ENCODE results near the gene ERBB2. TPM values are rescaled to one million over a fixed set of nuclear protein-coding genes. Genes with fewer than 3 reads are reported as not detected.

Gene ERBB2
- total and polyA plus RNA-seq, 4 donors = 32.2 to 130 (median 79.5) TPM

DNA sequence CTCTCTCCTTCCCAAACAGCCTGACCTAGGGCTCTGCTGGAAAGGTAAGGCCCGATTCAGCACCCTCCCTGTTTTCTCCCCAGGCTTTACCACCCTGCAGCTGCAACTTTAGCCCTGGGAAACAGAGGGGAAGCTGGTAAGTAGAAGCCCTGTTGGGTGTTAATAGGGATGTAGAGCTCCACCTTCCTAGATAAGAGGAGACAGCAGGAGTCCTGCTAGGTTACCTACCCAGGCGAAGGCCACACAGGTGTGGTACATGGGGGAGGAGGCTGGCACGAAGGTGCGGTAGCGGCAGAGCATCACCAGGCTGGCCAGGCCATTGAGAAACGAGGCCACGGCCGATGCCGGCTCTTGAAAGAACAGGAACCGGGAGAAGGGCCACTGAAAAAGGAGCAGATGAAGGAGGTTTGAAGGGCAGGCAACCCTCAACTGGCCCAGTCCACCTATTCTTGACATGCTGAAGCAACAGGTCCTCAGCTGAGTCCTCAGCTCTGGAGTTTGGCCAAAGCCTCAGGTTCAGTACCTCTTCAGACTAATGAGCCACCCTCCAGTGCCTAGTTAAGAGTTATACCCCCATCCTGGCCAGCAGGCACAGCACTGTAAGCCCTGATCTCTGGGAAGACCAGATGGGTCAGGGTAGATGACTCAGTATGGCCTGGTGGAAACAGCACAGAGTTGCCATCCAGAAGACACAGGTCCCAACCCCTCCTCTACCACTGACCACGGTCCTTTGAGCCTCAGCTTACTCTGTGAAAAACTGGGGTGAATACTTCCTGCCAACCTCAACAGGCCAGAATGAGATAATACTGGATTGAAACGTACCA is 15.3 kb upstream of the ERBB2 start:
- TF ChIP-seq, protein P1, sequence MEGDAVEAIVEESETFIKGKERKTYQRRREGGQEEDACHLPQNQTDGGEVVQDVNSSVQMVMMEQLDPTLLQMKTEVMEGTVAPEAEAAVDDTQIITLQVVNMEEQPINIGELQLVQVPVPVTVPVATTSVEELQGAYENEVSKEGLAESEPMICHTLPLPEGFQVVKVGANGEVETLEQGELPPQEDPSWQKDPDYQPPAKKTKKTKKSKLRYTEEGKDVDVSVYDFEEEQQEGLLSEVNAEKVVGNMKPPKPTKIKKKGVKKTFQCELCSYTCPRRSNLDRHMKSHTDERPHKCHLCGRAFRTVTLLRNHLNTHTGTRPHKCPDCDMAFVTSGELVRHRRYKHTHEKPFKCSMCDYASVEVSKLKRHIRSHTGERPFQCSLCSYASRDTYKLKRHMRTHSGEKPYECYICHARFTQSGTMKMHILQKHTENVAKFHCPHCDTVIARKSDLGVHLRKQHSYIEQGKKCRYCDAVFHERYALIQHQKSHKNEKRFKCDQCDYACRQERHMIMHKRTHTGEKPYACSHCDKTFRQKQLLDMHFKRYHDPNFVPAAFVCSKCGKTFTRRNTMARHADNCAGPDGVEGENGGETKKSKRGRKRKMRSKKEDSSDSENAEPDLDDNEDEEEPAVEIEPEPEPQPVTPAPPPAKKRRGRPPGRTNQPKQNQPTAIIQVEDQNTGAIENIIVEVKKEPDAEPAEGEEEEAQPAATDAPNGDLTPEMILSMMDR (IDR thresholded peaks at IDR 0.05; ENCODE audit: control extremely low read depth, extremely low read depth) = no peak
- H3K9ac ChIP-seq (ENCODE audit: insufficient read depth in 1 of 2, low read length in 2 of 2) = no peak overlapping the region
- DNase-seq (no peak), ATAC-seq (ENCODE audit: insufficient read depth, low FRiP score) (no peak)
- H3K27me3 ChIP-seq (ENCODE audit: control insufficient read depth in 3 of 3, insufficient read depth in 3 of 3, low read length in 2 of 3) = no peaks in the 10 kb centered on the region
- H3K9me3 ChIP-seq (ENCODE audit: control insufficient read depth in 4 of 4, insufficient read depth in 3 of 4, low read length in 3 of 4) = no peaks in the 10 kb centered on the region
- WGBS, 2 donors = 77 to 97% methylated on average over 12 of the region's 12 CpGs
- no peak overlapping the region for H3K27ac ChIP-seq (ENCODE audit: low read depth in 1 of 2, low read length in 1 of 2)
- H3K36me3 ChIP-seq (ENCODE audit: control insufficient read depth in 4 of 4, insufficient read depth in 4 of 4, low read length in 4 of 4) = peaks cover 0 to 21% (median 16%) of the 10 kb centered on the region in 4 donors
- H3K4me3 ChIP-seq = no peak overlapping the region
- peaks cover 0 to 15% (median 5%) of the 10 kb centered on the region in 5 donors for H3K4me1 ChIP-seq (ENCODE audit: control insufficient read depth in 5 of 5, insufficient read depth in 5 of 5, low read length in 5 of 5)

DNA sequence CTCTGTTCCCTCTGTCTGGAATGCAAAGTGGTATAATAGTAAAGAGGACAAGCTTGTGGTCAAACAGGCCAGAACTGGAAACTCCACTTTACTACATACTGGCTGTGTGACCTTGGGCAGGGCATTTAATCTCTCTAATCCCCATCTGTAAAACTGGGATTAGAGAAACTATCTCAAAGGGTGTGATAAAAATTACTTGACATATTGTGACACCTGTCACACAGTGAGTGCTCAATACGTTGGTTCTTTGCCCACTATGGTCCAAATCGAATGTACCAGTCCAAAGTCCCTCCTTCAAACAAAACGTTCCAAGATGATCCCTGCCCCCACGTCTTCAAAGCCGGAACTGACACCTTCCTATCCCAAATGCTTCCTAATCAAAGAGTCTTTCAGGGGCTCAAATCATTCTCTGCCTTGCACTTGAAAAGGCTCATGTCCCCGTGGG is 12.7 kb upstream of the ERBB2 start:
- ATAC-seq (ENCODE audit: insufficient read depth, low FRiP score) = no peak
- peak overlapping the region; percentile 95 to 97 for H3K27ac ChIP-seq (ENCODE audit: low read depth in 1 of 2, low read length in 1 of 2)
- peak overlapping the region; percentile 69 for H3K4me3 ChIP-seq
- no peaks in the 10 kb centered on the region for H3K27me3 ChIP-seq (ENCODE audit: control insufficient read depth in 3 of 3, insufficient read depth in 3 of 3, low read length in 2 of 3)
- H3K9me3 ChIP-seq (ENCODE audit: control insufficient read depth in 4 of 4, insufficient read depth in 3 of 4, low read length in 3 of 4) = no peaks in the 10 kb centered on the region
- H3K4me1 ChIP-seq (ENCODE audit: control insufficient read depth in 5 of 5, insufficient read depth in 5 of 5, low read length in 5 of 5) = peaks cover 0 to 15% (median 5%) of the 10 kb centered on the region in 5 donors
- DNase-seq = no peak
- no peak overlapping the region for H3K9ac ChIP-seq (ENCODE audit: insufficient read depth in 1 of 2, low read length in 2 of 2)
- TF ChIP-seq, protein P1 (IDR thresholded peaks at IDR 0.05; ENCODE audit: control extremely low read depth, extremely low read depth) = no peak
- peaks cover 0 to 17% (median 14%) of the 10 kb centered on the region in 4 donors for H3K36me3 ChIP-seq (ENCODE audit: control insufficient read depth in 4 of 4, insufficient read depth in 4 of 4, low read length in 4 of 4)
- WGBS, 2 donors = 54 to 69% methylated on average over 6 of the region's 6 CpGs

DNA sequence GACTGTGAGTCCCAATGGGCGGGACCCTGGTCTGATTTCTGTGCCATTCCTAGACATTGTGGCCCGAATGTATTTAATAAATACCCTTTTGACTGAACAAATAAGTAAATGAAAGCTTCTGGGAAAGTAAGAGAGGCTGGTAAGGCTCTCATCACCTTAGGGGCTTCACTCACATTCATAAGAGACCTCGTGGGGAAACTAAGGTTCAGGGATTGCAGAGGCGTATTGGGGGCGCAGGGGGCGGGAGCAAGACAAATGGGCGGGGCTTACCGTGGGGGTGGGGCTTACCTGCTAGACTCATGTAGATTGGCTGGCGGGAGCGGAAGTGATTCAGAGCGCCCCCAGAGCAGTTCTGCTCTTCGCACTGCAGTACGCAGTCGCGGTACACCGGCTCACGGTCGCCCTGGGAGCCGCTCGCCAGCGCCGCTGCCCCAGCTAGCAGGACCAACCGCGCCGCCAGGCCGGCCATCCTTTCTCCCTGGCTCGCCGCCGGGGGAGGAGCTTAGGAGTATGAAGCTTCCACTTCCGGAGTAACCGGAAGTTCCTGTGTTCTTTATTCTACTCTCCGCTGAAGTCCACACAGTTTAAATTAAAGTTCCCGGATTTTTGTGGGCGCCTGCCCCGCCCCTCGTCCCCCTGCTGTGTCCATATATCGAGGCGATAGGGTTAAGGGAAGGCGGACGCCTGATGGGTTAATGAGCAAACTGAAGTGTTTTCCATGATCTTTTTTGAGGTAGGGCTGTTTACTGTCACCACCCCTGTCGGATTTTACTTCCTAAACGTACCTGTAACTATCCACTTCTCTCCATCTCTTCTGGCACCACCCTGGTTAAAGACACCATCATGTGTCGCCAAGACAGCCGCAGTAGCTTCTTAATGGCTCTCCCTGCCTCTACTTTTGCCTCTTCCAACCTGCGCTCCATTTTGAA is 12.1 kb upstream of the ERBB2 start, which contains the start of gene PGAP3:
Gene PGAP3, minus strand, starts transcription at position 512 of the 929 bp plus-strand sequence. Its CDS starts 43 bp downstream, at position 469.
- no peaks in the 10 kb centered on the region for H3K27me3 ChIP-seq (ENCODE audit: control insufficient read depth in 3 of 3, insufficient read depth in 3 of 3, low read length in 2 of 3)
- peaks cover 0 to 15% (median 5%) of the 10 kb centered on the region in 5 donors for H3K4me1 ChIP-seq (ENCODE audit: control insufficient read depth in 5 of 5, insufficient read depth in 5 of 5, low read length in 5 of 5)
- H3K9me3 ChIP-seq (ENCODE audit: control insufficient read depth in 4 of 4, insufficient read depth in 3 of 4, low read length in 3 of 4) = no peaks in the 10 kb centered on the region
- H3K36me3 ChIP-seq (ENCODE audit: control insufficient read depth in 4 of 4, insufficient read depth in 4 of 4, low read length in 4 of 4) = peaks cover 0 to 17% (median 14%) of the 10 kb centered on the region in 4 donors
- ATAC-seq (ENCODE audit: insufficient read depth, low FRiP score) = peak; percentile 91
- peak; percentile 92 to 96 (median 94) for DNase-seq
- H3K9ac ChIP-seq (ENCODE audit: insufficient read depth in 1 of 2, low read length in 2 of 2) = peak within 1 kb of the TSS in 1 of 2 donors; percentile 79
- TF ChIP-seq, protein P1 (IDR thresholded peaks at IDR 0.05; ENCODE audit: control extremely low read depth, extremely low read depth) = no peak
- 3 to 7% methylated on average over 39 to 45 of the region's 45 CpGs for WGBS, 2 donors
- peak within 1 kb of the TSS; percentile 69 for H3K4me3 ChIP-seq
- H3K27ac ChIP-seq (ENCODE audit: low read depth in 1 of 2, low read length in 1 of 2) = peak within 1 kb of the TSS; percentile 95 to 97

All from lung (tissue), 12 donors.